ENCODE results near the gene PKD1L1. TPM values are rescaled to one million over a fixed set of nuclear protein-coding genes. Genes with fewer than 3 reads are reported as not detected.
"Not testable (repeated sequence)": the region's sequence is repeated elsewhere in the genome, so short reads cannot be mapped to it uniquely, and the experiment has no call there.

The PKD1L1 gene
- total RNA-seq, 1 donor from 2014 or later = 0.30 TPM

DNA sequence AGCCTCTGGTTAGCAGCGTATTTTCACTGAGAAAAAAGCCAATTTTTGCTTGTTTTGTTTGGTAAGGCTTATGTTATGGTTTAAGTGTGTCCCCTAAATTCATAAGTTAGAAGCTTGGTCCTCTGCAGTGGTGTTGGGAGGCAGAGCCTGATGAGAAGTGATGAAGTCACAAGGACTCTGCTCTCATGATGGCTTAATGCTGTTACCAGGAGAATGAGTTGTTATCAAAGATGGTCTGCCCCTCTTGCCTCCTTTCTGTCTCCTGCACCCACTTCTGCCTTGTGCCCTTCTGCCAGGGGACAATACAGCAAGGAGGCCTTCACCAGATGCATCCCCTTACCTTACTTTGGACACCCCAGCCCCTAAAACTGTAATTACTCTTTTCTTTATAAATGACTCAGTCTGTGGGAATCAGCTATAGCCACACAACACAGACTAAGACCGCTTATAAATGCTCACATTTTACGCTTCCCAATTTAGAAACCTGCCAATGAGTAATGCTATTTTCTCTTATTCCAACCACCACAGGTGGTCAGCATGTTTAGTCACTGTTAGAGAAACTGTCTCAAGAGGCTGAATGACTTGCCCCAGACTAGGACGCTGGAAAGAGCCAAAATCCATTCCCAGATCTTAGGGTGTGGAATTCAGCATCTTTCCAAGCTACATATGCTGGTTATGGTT, 6.1 kb upstream of the PKD1L1 start:
- no peak for DNase-seq

GRCh38 chr7:47953822-47954221, 5.6 kb upstream of the PKD1L1 start:
- no peak for DNase-seq

DNA sequence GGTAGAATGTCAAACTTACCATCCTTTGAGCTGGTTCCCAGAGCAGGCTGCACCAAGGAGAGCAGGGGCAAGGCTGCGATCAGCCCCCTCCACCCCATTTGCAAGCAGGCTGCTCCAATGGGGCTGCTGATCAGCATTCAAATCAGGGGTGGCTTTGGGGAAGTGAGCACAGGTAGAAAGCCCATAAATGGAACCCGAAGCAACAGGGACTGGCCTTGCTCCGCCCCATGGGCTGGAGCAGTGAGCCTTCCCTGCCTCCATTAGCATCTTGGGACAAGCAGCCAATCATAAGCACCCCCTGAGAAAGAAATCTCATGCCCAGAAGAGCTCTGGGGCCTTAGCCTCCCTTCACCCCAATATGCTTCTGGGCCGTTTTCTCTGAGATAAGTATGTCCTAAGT, 4.0 kb upstream of the PKD1L1 start:
- no peak for DNase-seq

DNA sequence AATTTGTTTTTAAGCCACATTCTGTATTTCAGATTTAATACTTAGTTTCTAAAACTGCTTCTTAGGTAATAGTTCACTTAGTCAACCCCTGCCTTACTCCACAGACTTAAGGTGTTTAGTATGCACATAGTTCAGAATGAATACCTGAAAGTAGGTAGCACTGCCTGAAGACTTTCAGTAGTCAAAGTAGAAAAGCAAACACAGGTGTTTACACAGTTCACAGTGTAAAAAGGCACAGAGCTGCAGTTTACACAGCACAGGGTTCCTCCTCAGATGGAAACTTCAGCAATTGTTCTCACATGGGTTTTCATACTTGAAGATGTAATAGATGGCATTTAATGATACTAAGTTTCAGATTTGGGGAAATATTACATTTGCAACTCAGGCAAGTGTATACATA, 3.1 kb upstream of the PKD1L1 start:
- no peak for DNase-seq

- DNase-seq = no peak
Observed at GRCh38 chr7:47950714-47951113, 2.4 kb upstream of the PKD1L1 start.

GRCh38 chr7:47949703-47950102, 1.4 kb upstream of the PKD1L1 start:
- no peak for DNase-seq

GRCh38 chr7:47947355-47947749, 914 bp downstream of the PKD1L1 start:
- DNase-seq = no peak

DNA sequence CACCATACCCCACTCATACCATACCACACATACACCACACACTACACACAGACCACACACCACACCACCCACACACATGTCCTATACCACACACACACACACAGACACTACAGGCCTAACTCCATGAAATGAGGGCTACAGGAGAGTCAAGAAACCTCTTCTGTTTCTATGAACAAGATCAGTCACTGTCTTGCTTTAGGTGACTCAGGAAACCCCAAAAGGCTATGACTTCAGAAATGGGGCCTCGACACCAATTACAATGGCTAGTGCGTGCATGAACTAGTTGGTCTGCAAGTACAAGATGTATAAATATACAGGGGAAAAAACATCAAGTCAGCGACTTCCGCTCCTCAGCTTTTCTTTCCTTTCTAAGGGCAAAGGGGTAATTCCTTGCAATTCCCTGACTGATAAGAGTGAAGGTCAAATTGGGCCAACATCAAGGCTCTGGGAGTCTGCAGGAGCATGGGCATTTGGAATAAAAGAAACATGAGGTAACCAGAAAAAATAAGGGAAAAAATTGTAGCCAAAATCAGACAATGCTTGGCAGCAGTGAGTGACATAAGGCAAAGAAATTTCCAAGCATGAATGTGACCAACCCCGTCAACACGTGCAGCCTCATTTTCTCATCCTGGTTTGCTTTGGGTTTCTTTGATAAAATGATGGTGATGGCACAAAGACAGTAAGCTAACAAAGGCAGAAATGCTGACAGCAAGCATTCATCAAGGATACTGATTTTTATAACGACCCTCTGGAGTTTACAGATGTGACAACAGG, 1.5 kb downstream of the PKD1L1 start:
- DNase-seq = no peak

DNA sequence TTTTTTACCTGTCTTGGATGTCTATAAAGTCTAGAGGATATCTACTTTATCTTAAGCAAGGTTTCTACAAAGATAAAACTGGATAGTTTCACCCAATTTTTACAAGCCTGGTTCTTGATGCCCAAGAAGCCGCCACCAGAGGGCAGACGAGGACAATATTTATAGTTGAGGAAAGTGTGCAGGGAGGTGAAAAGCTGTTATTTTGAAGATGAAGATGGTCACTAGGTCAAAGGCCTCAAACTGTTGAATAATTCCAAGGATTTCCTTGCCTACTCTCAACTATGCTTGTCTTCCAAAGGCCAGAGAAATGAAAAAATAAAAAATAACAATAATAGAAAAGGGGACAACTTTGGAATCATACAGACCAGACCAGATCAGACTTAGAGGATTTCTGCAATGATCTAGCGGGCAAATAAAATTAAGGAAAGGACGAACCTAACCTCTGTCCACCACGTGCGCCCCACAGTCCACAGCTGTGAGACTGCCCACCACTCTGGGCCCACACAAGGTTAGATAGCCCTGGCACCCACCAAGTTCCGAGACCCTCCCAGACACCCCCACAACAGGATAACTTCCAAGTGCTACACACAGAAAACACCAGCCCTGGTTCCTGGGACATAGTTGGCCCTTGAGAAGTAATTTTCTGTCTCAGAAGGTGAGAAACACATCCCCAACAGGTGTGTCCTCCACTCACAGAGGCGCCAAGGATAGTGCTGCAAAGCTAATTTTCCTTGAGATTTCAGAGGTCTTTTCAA, 2.8 kb downstream of the PKD1L1 start:
- peak; percentile 15 for DNase-seq

GRCh38 chr7:47944536-47945260, 3.6 kb downstream of the PKD1L1 start:
- no peak for DNase-seq

DNA sequence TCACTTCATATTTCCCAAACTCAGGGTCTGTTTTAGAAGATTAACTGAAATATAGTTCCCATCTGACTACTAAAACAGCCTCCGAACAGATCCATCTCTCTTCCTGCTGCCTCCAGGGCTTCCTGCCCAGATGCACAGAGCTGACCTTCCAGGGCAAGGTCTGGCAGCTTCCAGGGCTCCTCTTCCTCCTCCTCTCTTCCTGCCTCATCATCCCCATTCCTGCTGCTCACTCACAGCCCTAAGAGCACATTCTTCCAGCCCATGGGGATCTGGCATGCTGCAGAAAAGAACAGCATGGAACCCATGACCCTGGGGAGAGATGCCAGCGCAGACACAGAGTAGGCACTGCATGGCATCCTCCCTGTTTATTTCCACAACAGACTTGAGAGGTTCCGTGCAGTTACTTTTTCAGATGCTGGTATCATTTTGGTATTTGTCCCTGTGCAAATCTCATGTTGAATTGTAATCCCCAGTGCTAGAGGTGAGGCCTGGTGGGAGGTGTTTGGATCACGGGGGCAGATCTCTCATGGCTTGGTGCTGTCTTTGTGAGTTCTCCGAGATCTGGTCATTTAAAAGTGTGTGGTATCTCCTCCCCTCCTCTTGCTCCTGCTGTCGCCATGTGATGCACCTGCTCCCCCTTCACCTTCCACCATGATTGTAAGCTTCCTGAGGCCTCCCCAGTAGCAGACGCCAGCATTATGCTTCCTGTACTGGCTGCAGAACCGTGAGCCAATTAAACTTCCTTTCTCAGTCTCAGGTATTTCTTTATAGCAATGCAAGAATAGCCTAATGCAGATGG, 4.4 kb downstream of the PKD1L1 start:
- DNase-seq = no peak

- DNase-seq = not testable (repeated sequence)
Observed at GRCh38 chr7:47942651-47943050, 5.6 kb downstream of the PKD1L1 start.

DNA sequence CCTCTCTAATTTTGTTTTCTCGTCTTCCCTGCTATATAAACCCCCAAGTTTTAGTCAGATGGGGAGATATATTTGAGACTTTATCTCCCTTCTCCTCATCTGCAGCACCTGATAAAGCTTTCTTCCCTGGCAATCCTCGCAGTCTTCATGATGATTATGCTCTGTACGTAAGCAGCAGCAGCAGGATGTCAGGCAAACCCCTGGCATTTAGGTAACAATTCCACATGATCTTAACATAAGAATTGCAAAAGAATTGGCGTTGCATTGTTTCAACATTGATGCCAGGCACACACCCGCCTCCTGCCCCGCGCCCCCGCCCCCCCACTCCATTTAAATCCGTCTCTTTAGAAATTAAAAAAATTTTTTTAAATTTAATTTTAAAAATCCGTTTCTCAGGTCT, 6.1 kb downstream of the PKD1L1 start:
- DNase-seq = no peak

GRCh38 chr7:47941136-47941844, 7.0 kb downstream of the PKD1L1 start:
- no peak for DNase-seq

- DNase-seq = no peak
Observed at GRCh38 chr7:47940088-47941013, 7.9 kb downstream of the PKD1L1 start.

GRCh38 chr7:47939425-47940036, 8.7 kb downstream of the PKD1L1 start:
- no peak for DNase-seq

DNA sequence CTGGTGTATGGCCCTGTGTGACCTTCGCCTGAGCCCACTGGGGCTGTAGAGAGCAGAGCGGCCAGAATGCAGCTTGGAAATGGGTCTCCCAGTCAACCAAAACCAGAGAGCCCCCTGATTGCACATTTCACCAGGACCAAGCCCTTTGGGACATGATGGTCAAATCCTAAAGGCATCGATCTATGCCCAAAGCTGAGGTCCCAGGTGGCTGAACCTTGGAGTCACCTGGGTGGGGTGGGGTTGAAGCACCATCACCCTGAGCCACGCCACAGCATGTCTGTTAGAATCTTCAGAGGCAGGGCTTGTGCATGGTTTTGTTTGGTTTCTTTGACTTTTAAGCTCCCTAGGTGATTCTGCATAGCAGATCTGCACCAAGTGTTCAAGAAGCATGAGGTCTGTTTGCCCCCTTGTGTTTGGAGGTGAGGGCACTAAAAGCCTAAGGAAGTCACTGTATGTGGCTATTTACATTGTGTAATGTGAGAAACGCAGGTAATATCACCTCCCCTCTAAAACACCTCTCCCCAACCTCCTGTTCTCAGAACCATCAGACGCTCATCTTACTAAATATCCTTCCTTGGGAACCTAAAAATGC, 9.6 kb downstream of the PKD1L1 start:
- no peak for DNase-seq

- no peak for DNase-seq
Observed at GRCh38 chr7:47937711-47938573, 10.3 kb downstream of the PKD1L1 start.
